GM18907 (cell line): Measurements from ENCODE around the gene SLC25A40.
"Not testable (repeated sequence)": the region's sequence is repeated elsewhere in the genome, so short reads cannot be mapped to it uniquely, and the experiment has no call there.

ENCODE experiments used
- ATAC-seq: cut with Tn5 transposase; IDR thresholded peaks from one replicate; pipeline ENCODE4 v1.9.1; 2021; ENCODE audit warnings: mild to moderate bottlenecking, moderate library complexity; ENCODE audit not compliant: unreplicated experiment

Gene SLC25A40

DNA sequence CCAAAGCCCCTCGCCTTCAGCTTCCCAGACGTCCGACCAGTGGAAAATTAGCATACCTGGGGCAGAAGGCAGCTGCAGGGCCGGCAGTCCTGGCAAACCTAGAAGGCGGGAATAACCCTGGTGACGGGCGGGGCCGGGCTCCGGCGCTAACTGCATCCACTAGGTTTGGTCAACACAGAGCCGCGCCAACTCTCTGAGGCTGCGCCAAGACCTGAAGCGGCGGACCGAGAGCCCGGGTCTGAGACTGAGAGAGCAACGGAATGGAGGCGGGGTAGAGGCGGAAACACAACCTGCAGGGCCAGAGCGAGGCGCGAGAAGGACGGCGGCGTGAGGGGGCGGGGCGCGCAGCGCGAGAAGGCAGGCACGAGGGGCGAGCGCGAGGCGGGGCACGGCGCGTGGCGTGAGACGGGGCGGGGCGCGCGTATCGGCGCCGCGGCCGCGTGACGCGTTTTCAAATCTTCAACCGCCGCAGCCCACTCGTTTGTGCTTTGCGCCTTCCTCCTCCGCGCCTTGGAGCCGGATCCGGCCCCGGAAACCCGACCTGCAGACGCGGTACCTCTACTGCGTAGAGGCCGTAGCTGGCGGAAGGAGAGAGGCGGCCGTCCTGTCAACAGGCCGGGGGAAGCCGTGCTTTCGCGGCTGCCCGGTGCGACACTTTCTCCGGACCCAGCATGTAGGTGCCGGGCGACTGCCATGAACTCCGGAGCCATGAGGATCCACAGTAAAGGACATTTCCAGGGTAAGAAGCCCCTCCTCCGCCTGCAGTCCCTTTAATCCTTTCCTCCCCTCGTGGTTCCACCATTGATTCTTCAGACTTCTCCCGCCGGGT lies at the start of gene SLC25A40, which contains the start of gene DBF4:
SLC25A40 (minus strand) TSS at position 321 of the 829 bp plus-strand sequence. CDS start 17,633 bp downstream, outside the sequence.
DBF4 (plus strand) TSS at position 454 of the 829 bp plus-strand sequence; CDS start at position 694, 240 bp downstream.
- ATAC-seq = peak; percentile 94

DNA sequence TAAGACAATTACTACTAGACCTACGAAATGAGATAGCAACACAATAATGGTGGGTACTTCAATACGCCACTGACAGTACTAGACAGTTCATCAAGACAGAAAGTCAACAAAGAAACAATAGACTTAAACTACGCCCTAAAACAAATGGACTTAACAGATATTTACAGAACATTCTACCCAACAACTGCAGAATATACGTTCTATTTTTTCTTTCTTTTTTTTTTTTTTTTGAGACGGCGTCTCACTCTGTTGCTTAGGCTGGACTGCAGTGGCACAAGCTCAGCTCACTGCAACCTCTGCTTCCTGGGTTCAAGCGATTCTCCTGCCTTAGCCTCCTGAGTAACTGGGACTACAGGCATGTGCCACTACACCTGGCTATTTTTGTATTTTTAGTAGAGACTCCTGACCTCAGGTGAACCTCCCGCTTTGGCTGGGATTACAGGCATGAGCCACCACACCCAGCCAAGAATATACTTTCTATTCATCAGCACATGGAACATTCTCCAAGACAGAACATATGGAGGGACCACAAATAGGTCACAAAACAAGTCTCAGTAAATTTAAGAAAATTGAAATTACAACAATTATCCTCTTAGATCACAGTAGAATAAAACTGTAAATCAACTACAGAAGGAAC lies 46.7 kb upstream of the SLC25A40 start:
- not testable (repeated sequence) for ATAC-seq

GRCh38 chr7:87920578-87920977 lies 44.4 kb upstream of the SLC25A40 start:
- no peak for ATAC-seq

DNA sequence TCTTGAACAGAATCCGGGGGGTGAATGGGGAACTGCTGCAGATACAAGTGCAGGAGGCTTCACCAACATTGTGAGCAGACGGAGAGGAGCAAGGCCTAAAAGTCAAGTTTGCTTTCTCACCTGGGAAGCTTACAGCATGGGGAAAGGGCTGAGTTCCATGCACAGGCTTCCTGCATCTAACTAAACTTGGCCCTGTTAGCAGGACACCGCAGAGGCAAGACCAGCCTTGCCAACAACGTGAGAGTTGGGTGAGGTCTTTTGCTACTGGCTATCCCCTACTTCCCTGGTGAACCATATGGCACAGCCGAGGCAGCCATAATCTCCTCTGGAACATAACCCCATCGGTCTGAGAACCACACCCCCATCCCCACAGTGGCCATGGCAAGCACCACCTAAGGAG lies 43.7 kb upstream of the SLC25A40 start:
- ATAC-seq = no peak

DNA sequence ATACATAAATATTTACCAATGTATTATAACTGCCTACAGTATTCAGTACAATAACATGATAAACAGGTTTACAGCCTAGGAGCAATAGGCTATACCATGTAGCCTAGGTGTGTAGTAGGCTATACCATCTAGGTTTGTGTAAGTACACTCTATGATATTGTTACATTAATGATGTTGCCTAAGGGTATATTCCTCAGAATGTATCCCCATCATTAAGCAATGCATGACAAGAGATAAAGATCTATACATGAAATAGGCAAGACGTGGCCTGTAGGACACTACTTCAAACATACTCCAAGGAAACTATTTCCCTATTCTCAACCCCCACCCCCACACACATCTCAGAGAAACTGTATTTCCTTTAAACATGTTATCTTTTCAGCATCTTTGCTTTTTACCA lies 42.6 kb upstream of the SLC25A40 start:
- no peak for ATAC-seq

DNA sequence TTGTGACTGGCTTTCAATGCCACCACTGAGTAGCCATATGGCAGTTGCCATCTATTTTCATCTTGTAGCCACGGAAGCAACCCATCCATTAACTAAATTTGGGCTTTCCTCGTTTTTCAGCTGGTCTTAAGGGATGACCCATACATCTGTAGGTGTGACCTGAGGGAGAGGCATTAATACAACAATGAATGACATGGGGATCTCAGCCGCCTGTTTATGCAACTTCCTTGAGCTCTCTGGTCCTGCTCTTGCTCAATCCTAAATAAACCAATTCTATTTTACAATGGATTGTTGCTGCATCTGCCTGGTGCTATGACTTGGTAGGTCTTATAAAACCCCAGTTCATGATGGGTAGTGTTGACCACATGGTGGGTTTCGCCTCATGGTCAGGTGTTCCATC lies 36.0 kb upstream of the SLC25A40 start:
- no peak for ATAC-seq

- ATAC-seq = not testable (repeated sequence)
Observed at GRCh38 chr7:87908814-87909213, 32.7 kb upstream of the SLC25A40 start.

- ATAC-seq = not testable (repeated sequence)
Observed at GRCh38 chr7:87907136-87907906, 31.2 kb upstream of the SLC25A40 start.

DNA sequence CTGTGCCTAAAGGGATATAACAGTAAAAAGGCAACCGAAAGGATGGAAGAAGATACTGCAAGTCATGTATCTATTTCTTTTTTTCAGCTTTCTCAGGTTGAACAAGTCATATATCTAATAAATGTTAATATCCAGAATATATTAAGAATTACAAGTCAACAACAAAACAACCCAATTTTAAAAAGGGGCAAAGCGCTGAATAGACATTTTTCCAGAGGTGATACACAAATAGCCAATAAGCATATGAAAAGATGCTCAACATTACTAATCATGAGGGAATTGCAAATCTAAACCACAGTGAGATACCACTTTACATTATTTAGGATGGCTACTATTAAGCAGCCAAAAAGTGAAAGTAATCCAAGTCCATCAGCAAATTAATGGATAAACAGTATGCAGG lies 23.1 kb upstream of the SLC25A40 start:
- no peak for ATAC-seq

GRCh38 chr7:87895363-87895762 lies 19.2 kb upstream of the SLC25A40 start:
- ATAC-seq = no peak

DNA sequence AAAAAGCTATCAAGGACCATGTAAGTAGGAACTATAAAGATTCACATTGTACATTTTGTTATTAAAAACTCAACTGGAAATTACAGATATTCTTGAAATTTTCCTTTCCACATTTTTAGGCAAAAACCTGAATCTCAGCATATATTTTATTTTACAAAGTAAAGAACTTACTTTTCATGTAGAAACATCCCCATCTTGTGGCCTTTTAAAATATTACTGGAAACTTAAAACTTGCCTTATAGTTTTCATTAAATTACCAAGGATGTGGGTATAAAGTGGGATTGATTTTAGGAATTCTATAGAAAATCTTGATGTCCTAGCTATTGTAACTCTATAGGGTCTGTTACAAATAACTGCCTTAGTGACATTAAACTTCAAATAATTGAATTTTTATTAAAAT lies 10.7 kb upstream of the SLC25A40 start:
- ATAC-seq = no peak

DNA sequence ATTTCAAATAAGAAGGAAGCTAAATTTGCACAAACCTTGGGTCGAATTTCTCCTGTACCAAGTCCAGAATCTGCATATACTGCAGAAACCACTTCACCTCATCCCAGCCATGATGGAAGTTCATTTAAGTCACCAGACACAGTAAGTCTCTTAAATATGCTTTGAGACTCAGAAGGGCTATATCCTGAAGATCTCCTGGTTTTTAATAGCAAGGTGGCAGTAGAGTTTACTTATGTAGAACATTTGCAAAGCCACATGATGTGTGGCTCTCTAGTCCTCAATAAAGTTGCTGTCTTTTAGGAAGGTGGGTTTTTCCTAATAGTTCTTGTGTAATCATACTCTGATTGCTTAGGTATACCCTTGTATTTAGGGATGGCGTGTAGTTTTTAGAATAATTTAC lies 8.9 kb upstream of the SLC25A40 start:
- ATAC-seq = no peak

DNA sequence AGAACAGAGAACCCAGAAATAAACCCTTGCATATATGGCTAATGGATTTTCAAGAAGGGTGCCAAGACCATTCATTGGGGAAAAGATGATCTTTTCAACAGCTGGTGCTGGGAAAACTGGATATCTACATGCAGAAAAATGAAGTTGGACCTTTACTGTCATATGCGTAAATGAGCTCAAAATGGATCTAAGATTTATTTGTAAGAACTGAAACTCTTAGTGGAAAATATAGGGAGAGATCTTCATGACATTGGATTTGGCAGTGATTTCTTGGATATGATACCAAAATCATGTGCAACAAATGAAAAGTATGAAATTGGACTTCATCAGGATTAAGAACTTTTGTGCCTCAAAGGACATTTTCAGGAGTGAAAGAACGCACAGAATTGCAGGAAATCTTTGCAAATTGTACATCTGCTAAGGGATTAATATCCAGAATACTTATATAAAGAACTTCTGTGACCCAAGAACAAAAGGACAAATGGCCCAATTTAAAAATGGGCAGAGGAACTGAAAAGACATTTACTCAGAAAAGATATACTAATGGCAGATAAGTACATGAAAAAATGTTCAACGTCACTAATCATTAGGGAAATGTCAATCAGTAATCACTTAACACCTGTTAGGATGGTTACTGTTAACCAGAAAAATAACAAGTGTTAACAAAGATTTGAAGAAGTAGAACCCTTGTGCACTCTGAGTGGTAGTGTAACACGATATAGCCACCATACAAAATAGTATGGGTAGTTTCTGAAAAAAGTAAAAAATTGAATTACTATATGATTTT lies 6.2 kb upstream of the SLC25A40 start:
- no peak for ATAC-seq

DNA sequence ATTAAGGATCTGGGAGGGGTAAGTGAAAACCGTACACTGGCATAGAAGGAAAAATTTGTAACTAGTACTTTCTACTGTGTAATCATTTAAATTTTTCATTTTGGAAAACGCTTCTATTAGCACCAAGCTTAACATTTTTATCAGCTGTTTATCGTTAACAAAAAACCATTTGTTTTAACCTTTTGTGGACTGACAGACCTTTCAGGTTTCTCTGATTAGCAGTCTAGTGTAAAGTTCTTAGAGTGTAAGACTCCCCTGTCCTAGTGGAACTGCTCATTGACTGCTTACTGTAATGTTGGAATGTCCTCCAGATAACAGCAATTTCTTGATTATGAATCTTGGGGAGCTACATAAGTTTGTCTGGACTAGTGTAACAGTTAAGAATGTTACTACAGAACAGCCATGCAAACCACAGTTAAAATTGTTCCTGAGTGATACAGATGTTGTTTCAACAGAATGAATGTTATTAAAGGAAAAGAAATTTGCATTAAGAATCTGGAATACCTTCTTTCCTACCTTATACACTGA lies 2.1 kb upstream of the SLC25A40 start:
- no peak for ATAC-seq

- no peak for ATAC-seq
Observed at GRCh38 chr7:87877366-87878040, 1.3 kb upstream of the SLC25A40 start.

GRCh38 chr7:87876869-87877234 lies 692 bp upstream of the SLC25A40 start:
- peak; percentile 16 for ATAC-seq

GRCh38 chr7:87875151-87876039 lies 765 bp downstream of the SLC25A40 start:
- ATAC-seq = peak; percentile 29

- no peak for ATAC-seq
Observed at GRCh38 chr7:87874066-87874465, 2.1 kb downstream of the SLC25A40 start.

DNA sequence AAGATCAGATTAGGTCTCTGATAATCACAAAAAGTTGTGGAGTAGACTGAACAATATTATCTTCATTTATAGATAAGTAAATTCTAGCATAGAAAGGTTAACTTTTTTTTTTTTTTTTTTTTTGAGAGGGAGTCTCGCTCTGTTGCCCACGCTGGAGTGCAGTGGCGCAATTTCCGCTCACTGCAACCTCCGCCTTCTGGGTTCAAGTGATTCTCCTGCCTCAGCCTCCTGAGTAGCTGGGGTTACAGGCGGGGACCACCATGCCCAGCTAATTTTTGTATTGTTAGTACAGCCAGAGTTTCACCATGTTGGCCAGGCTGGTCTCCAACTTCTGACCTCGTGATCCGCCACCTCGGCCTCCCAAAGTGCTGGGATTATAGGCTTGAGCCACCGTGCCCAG lies 2.8 kb downstream of the SLC25A40 start:
- ATAC-seq = not testable (repeated sequence)
